ENCODE results near the gene MPC1.

Gene MPC1

GRCh38 chr6:166395778-166396177 lies 13.0 kb upstream of the MPC1 start:
- Histone ChIP-seq H3F3A (ENCODE audit: insufficient read depth, low read length) (no peaks in the 10 kb centered on the region), H3K27ac (ENCODE audit: low read length) (no peak overlapping the region), H3K4me1 (ENCODE audit: low read length) (no peaks in the 10 kb centered on the region), H3K4me3 (ENCODE audit: low read length) (no peak overlapping the region), H3K9me2 (replicated peaks; ENCODE audit: insufficient read depth, low read length) (no peaks in the 10 kb centered on the region), H3K4me2 (ENCODE audit: low read depth, low read length) (no peak overlapping the region), H3K79me2 (ENCODE audit: low read length) (no peaks in the 10 kb centered on the region), H3K27me3 (replicated peaks; ENCODE audit: insufficient read depth, low read length) (no peaks in the 10 kb centered on the region), H3K9ac (ENCODE audit: low read length) (no peak overlapping the region), H3K9me3 (replicated peaks; ENCODE audit: insufficient read depth, low read length) (no peaks in the 10 kb centered on the region), H3K36me3 (replicated peaks; ENCODE audit: insufficient read depth, low read length) (no peaks in the 10 kb centered on the region), H2AFZ (ENCODE audit: low read length) (no peak overlapping the region), H4K20me1 (ENCODE audit: insufficient read depth, low read length) (no peaks in the 10 kb centered on the region)
- DNase-seq: no peak
- TF ChIP-seq CTCF (IDR thresholded peaks at IDR 0.05; ENCODE audit: low read length) (no peak), EZH2phosphoT487 (IDR thresholded peaks at IDR 0.05; ENCODE audit: low read length) (no peak), EZH2 (optimal IDR thresholded peaks at IDR 0.05; ENCODE audit: low read depth, low read length) (no peak)

- TF ChIP-seq CTCF (IDR thresholded peaks at IDR 0.05; ENCODE audit: low read length) (no peak), EZH2 (optimal IDR thresholded peaks at IDR 0.05; ENCODE audit: low read depth, low read length) (no peak), EZH2phosphoT487 (IDR thresholded peaks at IDR 0.05; ENCODE audit: low read length) (no peak)
These were observed 12.6 kb upstream of the MPC1 start for GRCh38 chr6:166395351-166395750.

GRCh38 chr6:166394036-166394892 lies 11.5 kb upstream of the MPC1 start:
- Histone ChIP-seq H3K9ac (ENCODE audit: low read length) (no peak overlapping the region), H3K4me1 (ENCODE audit: low read length) (no peaks in the 10 kb centered on the region), H3K4me3 (ENCODE audit: low read length) (no peak overlapping the region), H3K36me3 (replicated peaks; ENCODE audit: insufficient read depth, low read length) (no peaks in the 10 kb centered on the region), H3K27ac (ENCODE audit: low read length) (no peak overlapping the region), H3K9me2 (replicated peaks; ENCODE audit: insufficient read depth, low read length) (no peaks in the 10 kb centered on the region), H3K4me2 (ENCODE audit: low read depth, low read length) (no peak overlapping the region), H4K20me1 (ENCODE audit: insufficient read depth, low read length) (no peaks in the 10 kb centered on the region), H3F3A (ENCODE audit: insufficient read depth, low read length) (no peaks in the 10 kb centered on the region), H3K27me3 (replicated peaks; ENCODE audit: insufficient read depth, low read length) (no peaks in the 10 kb centered on the region), H2AFZ (ENCODE audit: low read length) (no peak overlapping the region), H3K9me3 (replicated peaks; ENCODE audit: insufficient read depth, low read length) (no peaks in the 10 kb centered on the region), H3K79me2 (ENCODE audit: low read length) (no peaks in the 10 kb centered on the region)
- DNase-seq: no peak
- TF ChIP-seq EZH2phosphoT487 (IDR thresholded peaks at IDR 0.05; ENCODE audit: low read length): no peak
- TF ChIP-seq EZH2 (optimal IDR thresholded peaks at IDR 0.05; ENCODE audit: low read depth, low read length): no peak
- TF ChIP-seq CTCF (IDR thresholded peaks at IDR 0.05; ENCODE audit: low read length): no peak

More at GRCh38 chr6:166395351-166395750, 12.6 kb upstream of the MPC1 start:
- Histone ChIP-seq H3K27me3 (replicated peaks; ENCODE audit: insufficient read depth, low read length) (no peaks in the 10 kb centered on the region), H3K4me2 (ENCODE audit: low read depth, low read length) (no peak overlapping the region), H3K36me3 (replicated peaks; ENCODE audit: insufficient read depth, low read length) (no peaks in the 10 kb centered on the region), H3F3A (ENCODE audit: insufficient read depth, low read length) (no peaks in the 10 kb centered on the region), H3K9me2 (replicated peaks; ENCODE audit: insufficient read depth, low read length) (no peaks in the 10 kb centered on the region), H3K79me2 (ENCODE audit: low read length) (no peaks in the 10 kb centered on the region), H3K9me3 (replicated peaks; ENCODE audit: insufficient read depth, low read length) (no peaks in the 10 kb centered on the region), H3K4me3 (ENCODE audit: low read length) (no peak overlapping the region), H2AFZ (ENCODE audit: low read length) (no peak overlapping the region), H3K4me1 (ENCODE audit: low read length) (no peaks in the 10 kb centered on the region), H3K9ac (ENCODE audit: low read length) (no peak overlapping the region), H4K20me1 (ENCODE audit: insufficient read depth, low read length) (no peaks in the 10 kb centered on the region), H3K27ac (ENCODE audit: low read length) (no peak overlapping the region)
- no peak for DNase-seq
